ENCODE data around the gene CATSPER4. TPM values are rescaled to one million over a fixed set of nuclear protein-coding genes. Genes with fewer than 3 reads are reported as not detected.

Gene CATSPER4
- total and polyA plus RNA-seq, 2 experiments from 2014 or later: 0.31 TPM; not detected in 1

DNA sequence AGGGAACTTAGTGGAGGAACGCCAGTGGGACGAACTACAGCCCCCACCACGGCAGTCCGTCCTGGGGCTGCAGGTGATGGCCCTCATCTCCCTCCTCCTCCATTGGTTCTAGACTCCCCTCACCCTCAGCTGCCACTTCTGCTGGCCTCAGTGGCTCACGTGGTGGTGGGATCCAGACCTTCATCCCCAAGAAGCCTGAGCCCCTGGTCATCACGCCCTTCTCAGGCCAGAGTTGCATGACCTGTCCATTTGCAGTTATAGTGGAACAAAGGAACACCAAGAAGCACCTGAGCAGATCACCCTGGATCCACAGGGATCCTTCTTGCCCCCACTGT lies 44.5 kb upstream of the CATSPER4 start (continued):
- TF ChIP-seq, protein P1, sequence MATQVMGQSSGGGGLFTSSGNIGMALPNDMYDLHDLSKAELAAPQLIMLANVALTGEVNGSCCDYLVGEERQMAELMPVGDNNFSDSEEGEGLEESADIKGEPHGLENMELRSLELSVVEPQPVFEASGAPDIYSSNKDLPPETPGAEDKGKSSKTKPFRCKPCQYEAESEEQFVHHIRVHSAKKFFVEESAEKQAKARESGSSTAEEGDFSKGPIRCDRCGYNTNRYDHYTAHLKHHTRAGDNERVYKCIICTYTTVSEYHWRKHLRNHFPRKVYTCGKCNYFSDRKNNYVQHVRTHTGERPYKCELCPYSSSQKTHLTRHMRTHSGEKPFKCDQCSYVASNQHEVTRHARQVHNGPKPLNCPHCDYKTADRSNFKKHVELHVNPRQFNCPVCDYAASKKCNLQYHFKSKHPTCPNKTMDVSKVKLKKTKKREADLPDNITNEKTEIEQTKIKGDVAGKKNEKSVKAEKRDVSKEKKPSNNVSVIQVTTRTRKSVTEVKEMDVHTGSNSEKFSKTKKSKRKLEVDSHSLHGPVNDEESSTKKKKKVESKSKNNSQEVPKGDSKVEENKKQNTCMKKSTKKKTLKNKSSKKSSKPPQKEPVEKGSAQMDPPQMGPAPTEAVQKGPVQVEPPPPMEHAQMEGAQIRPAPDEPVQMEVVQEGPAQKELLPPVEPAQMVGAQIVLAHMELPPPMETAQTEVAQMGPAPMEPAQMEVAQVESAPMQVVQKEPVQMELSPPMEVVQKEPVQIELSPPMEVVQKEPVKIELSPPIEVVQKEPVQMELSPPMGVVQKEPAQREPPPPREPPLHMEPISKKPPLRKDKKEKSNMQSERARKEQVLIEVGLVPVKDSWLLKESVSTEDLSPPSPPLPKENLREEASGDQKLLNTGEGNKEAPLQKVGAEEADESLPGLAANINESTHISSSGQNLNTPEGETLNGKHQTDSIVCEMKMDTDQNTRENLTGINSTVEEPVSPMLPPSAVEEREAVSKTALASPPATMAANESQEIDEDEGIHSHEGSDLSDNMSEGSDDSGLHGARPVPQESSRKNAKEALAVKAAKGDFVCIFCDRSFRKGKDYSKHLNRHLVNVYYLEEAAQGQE (IDR thresholded peaks at IDR 0.05; ENCODE audit: unreplicated experiment): no peak
- TF ChIP-seq EZH2phosphoT487 (IDR thresholded peaks at IDR 0.05; ENCODE audit: unreplicated experiment) (no peak), ZNF114 (CRISPR knock-in tag; IDR thresholded peaks at IDR 0.05) (no peak), POLR2AphosphoS5 (IDR thresholded peaks at IDR 0.05; ENCODE audit: low read depth) (no peak), CREB1 (CRISPR knock-in tag; IDR thresholded peaks at IDR 0.05; ENCODE audit: low read depth) (no peak), ZNF331 (CRISPR knock-in tag; IDR thresholded peaks at IDR 0.05; ENCODE audit: low read depth) (no peak)

DNA sequence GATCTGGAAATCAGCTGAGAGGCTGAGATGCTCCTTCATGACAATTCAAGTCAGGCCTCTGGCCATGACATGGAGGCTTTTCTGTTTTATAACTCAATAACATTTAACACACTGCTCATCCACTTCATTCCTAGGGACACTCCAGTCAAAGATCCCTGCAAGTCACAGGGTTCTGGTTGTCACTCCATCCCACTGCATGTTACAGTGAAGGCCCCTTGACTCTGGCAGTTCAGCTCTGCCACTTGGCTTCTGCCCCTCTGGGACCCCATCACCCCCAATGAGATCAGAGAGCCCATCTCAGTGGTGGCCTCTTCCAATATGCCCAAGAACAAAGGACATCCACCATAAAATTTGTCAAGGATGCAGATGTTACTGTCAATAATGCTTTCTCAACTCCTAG lies 41.5 kb upstream of the CATSPER4 start:
- no peak for ATAC-seq
- H3K79me2 ChIP-seq (replicated peaks; ENCODE audit: insufficient read depth): no peaks in the 10 kb centered on the region
- H3K36me3 ChIP-seq (ENCODE audit: insufficient read depth): no peaks in the 10 kb centered on the region
- H3K27ac Mint-ChIP-seq: no peak overlapping the region
- no peak overlapping the region for H3K4me2 ChIP-seq
- H3K4me3 Mint-ChIP-seq: no peak overlapping the region
- H3K36me3 Mint-ChIP-seq (ENCODE audit: low read depth): no peaks in the 10 kb centered on the region
- H3K27me3 ChIP-seq (ENCODE audit: insufficient read depth): peaks cover 73% of the 10 kb centered on the region
- no peaks in the 10 kb centered on the region for H3F3A ChIP-seq (replicated peaks; ENCODE audit: low read depth)
- H3K4me1 Mint-ChIP-seq: peaks cover 7% of the 10 kb centered on the region; the same call in 2 of the 3 replicates
- no peak for DNase-seq (ENCODE audit: low spot score)
- no peak overlapping the region for H3K4me3 ChIP-seq
- H3K27me3 Mint-ChIP-seq (ENCODE audit: insufficient read depth, low read depth, poor library complexity): peaks cover 31% of the 10 kb centered on the region
- H3K4me1 ChIP-seq (ENCODE audit: insufficient read depth): no peaks in the 10 kb centered on the region
- no peaks in the 10 kb centered on the region for H3K9me3 Mint-ChIP-seq
- 0 out of 2 replicates have a peak, but pooled peaks cover 3% of the 10 kb centered on the region for H4K20me1 ChIP-seq (replicated peaks; ENCODE audit: insufficient read depth)
- no peak overlapping the region for H2AFZ ChIP-seq
- TF ChIP-seq, protein P2, sequence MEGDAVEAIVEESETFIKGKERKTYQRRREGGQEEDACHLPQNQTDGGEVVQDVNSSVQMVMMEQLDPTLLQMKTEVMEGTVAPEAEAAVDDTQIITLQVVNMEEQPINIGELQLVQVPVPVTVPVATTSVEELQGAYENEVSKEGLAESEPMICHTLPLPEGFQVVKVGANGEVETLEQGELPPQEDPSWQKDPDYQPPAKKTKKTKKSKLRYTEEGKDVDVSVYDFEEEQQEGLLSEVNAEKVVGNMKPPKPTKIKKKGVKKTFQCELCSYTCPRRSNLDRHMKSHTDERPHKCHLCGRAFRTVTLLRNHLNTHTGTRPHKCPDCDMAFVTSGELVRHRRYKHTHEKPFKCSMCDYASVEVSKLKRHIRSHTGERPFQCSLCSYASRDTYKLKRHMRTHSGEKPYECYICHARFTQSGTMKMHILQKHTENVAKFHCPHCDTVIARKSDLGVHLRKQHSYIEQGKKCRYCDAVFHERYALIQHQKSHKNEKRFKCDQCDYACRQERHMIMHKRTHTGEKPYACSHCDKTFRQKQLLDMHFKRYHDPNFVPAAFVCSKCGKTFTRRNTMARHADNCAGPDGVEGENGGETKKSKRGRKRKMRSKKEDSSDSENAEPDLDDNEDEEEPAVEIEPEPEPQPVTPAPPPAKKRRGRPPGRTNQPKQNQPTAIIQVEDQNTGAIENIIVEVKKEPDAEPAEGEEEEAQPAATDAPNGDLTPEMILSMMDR (conservative IDR thresholded peaks at IDR 0.05; ENCODE audit: low read depth in 2 of 2): no peak
- TF ChIP-seq CREB1 (CRISPR knock-in tag; IDR thresholded peaks at IDR 0.05; ENCODE audit: low read depth): no peak
- TF ChIP-seq POLR2AphosphoS5 (IDR thresholded peaks at IDR 0.05; ENCODE audit: low read depth): no peak
- no peak for TF ChIP-seq ZNF331 (CRISPR knock-in tag; IDR thresholded peaks at IDR 0.05; ENCODE audit: low read depth)
- TF ChIP-seq ZNF114 (CRISPR knock-in tag; IDR thresholded peaks at IDR 0.05): no peak
- H3K9me2 ChIP-seq (ENCODE audit: insufficient read depth): no peaks in the 10 kb centered on the region
- H3K27ac ChIP-seq (ENCODE audit: low read depth): no peak overlapping the region

DNA sequence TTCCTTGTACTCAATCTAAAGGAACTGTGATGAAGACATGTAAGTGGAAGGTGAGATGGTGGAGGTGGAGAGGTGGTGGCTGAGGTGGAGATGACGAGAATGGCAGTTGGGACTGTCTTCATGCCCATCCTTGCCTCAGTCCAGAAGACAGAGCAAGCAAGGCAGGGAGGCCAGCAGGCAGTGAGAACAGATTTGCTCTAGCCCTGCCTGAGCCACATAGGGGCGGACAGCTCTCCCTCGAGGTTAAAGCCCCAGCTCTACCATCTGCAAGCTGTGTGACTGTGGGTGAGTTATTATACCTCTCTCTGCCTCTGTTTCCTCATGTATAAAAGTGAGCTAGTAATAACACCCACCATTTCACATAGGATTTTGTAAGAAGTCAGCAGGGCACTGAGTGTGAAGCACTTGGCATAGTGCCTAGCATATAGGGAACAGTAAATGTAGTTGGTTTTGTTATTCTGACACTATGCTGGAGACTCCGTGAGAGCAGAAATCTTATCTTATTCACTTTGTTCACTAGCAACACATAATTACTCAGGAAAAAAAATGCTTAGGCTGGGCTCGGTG lies 36.4 kb upstream of the CATSPER4 start:
- H2AFZ ChIP-seq: no peak overlapping the region
- peaks cover 34% of the 10 kb centered on the region for H3K4me1 ChIP-seq (ENCODE audit: insufficient read depth)
- H3K4me3 Mint-ChIP-seq: peak overlapping the region; percentile 15; the same call in 1 of the 3 replicates
- no peak overlapping the region for H3K4me3 ChIP-seq
- no peak overlapping the region for H3K27ac Mint-ChIP-seq
- H3K27me3 ChIP-seq (ENCODE audit: insufficient read depth): peaks cover 94% of the 10 kb centered on the region
- no peak for TF ChIP-seq CREB1 (CRISPR knock-in tag; IDR thresholded peaks at IDR 0.05; ENCODE audit: low read depth)
- no peaks in the 10 kb centered on the region for H3K79me2 ChIP-seq (replicated peaks; ENCODE audit: insufficient read depth)
- H3K27me3 Mint-ChIP-seq (ENCODE audit: insufficient read depth, low read depth, poor library complexity): peaks cover 63% of the 10 kb centered on the region
- no peak for DNase-seq (ENCODE audit: low spot score)
- H3K36me3 Mint-ChIP-seq (ENCODE audit: low read depth): no peaks in the 10 kb centered on the region
- H3K4me1 Mint-ChIP-seq: peaks cover 51% of the 10 kb centered on the region
- peak; percentile 12 for ATAC-seq
- peaks cover 5% of the 10 kb centered on the region; the same call in 1 of the 2 replicates for H4K20me1 ChIP-seq (replicated peaks; ENCODE audit: insufficient read depth)
- H3K36me3 ChIP-seq (ENCODE audit: insufficient read depth): no peaks in the 10 kb centered on the region
- peaks cover 7% of the 10 kb centered on the region; the same call in 1 of the 2 replicates for H3F3A ChIP-seq (replicated peaks; ENCODE audit: low read depth)
- no peak overlapping the region for H3K27ac ChIP-seq (ENCODE audit: low read depth)
- peak overlapping the region; percentile 89 for H3K4me2 ChIP-seq
- H3K9me3 Mint-ChIP-seq: no peaks in the 10 kb centered on the region
- H3K9me2 ChIP-seq (ENCODE audit: insufficient read depth): no peaks in the 10 kb centered on the region

All from GM23338 (cell line).